Measurements from ENCODE around the gene STK35.

GRCh38 chr20:2130062-2130591 is 28.5 kb downstream of the STK35 start:
- TF ChIP-seq CTCF (IDR thresholded peaks at IDR 0.05) (no peak), EZH2phosphoT487 (IDR thresholded peaks at IDR 0.05) (no peak), EZH2 (IDR thresholded peaks at IDR 0.05) (no peak)
